K562 (cell line): ENCODE results near the gene RBM22. TPM values are rescaled to one million over a fixed set of nuclear protein-coding genes. Genes with fewer than 3 reads are reported as not detected.
A peak's percentile ranks its signal among the peaks of the same experiment; 100 is the strongest.

ENCODE experiments used
- ATAC-seq: fragments of 200-7000 bp; cut with Tn5 transposase; 3 replicates; pipeline ENCODE4 v1.9.1; 2020; ENCODE audit warnings: moderate library complexity
- BruUV-seq: library from RNA; stranded (reverse); fragments of 400-500 nt; replicated peaks from 2 replicates; lab custom pipeline; 2021; lab: Mats Ljungman, UMichigan
- CTCF ChIA-PET: fragments of 300-600 bp; formaldehyde crosslinking; extraction: SDS; loops from one replicate; lab custom pipeline; 2021; ENCODE audit warnings: low intra/inter-chr PET ratio; lab: Yijun Ruan, JAX
- POLR2A ChIA-PET: fragments of 300-600, 350-650 bp; sonication (Branson Sonifier 250); formaldehyde crosslinking; extraction: SDS; loops from one replicate; lab custom pipeline; 2021; ENCODE audit warnings: antibody characterized with exemption, inconsistent platforms; lab: Yijun Ruan, JAX
- DNase-seq, 4 experiments: peaks; one replicate each; pipeline versions ENCODE4 v3.0.0 to v3.0.0-alpha.2; 2011 to 2018; ENCODE audit warnings: low spot score in 3 of 4, mixed read lengths in 3 of 4; ENCODE audit errors: extremely low read depth in 1 of 4
- FAIRE-seq: peaks from 2 replicates; lab custom pipeline; 2011; peaks lifted over from hg19 to GRCh38; lab: Jason Lieb, UNC
- H2AFZ ChIP-seq: 2 replicates; pipeline ENCODE4 v1.6.0; 2011; ENCODE audit warnings: low read depth, low read length, control low read depth, inconsistent platforms
- H3K27ac ChIP-seq: fragments of 200-600 bp; 3 replicates; pipeline ENCODE4 v1.8.0; 2011; ENCODE audit warnings: low read depth, mild to moderate bottlenecking, control low read depth, inconsistent platforms, low read length, moderate library complexity, mixed read lengths; ENCODE audit errors: extremely low read depth
- H3K27me3 ChIP-seq, 2 experiments: fragments of 300-600 bp in 1 of 2; 2 replicates in 1 of 2; 3 replicates in 1 of 2; pipeline versions ENCODE4 v1.6.0 to v1.8.0; 2011; ENCODE audit warnings: inconsistent platforms in 2 of 2, low read length in 2 of 2, mild to moderate bottlenecking in 1 of 2, mixed read lengths in 1 of 2, moderate library complexity in 1 of 2; ENCODE audit not compliant: control insufficient read depth in 2 of 2, insufficient read depth in 2 of 2
- H3K36me3 ChIP-seq: fragments of 300-600 bp; 3 replicates; pipeline ENCODE4 v1.8.0; 2011; ENCODE audit warnings: mild to moderate bottlenecking, low read length, inconsistent platforms; ENCODE audit not compliant: control insufficient read depth, insufficient read depth
- H3K4me1 ChIP-seq, 2 experiments: fragments of 200-600 bp in 1 of 2; replicated peaks in 1 of 2; 2 replicates in 1 of 2; 3 replicates in 1 of 2; pipeline versions ENCODE4 v1.5.1 to v1.8.0; 2011; ENCODE audit warnings: inconsistent platforms in 2 of 2, low read length in 2 of 2, mild to moderate bottlenecking in 1 of 2, mixed read lengths in 1 of 2, moderate library complexity in 1 of 2; ENCODE audit not compliant: control insufficient read depth in 2 of 2, insufficient read depth in 2 of 2
- H3K4me2 ChIP-seq: 2 replicates; pipeline ENCODE4 v1.6.1; 2011; ENCODE audit warnings: low read length, control low read depth, inconsistent platforms, mixed read lengths; ENCODE audit not compliant: insufficient read depth
- H3K4me3 ChIP-seq: fragments of 200-600 bp; sonication (generic), shearing (Covaris generic); 2 replicates; pipeline ENCODE4 v1.5.1; 2016; ENCODE audit warnings: control low read depth, inconsistent platforms
- H3K79me2 ChIP-seq: fragments of 200-600 bp; 3 replicates; pipeline ENCODE4 v1.8.0; 2011; ENCODE audit warnings: low read length, inconsistent platforms; ENCODE audit not compliant: control insufficient read depth, insufficient read depth
- H3K9ac ChIP-seq, 2 experiments: 2 replicates each; pipeline versions ENCODE4 v1.6.0 to v1.6.1; 2011; ENCODE audit warnings: low read depth in 2 of 2, low read length in 2 of 2, control low read depth in 1 of 2, inconsistent platforms in 1 of 2, mild to moderate bottlenecking in 1 of 2, mixed read lengths in 1 of 2; ENCODE audit not compliant: insufficient read depth in 1 of 2
- H3K9me1 ChIP-seq: one replicate; pipeline ENCODE4 v1.6.0; 2011; ENCODE audit warnings: inconsistent platforms, mild to moderate bottlenecking, low read length, moderate library complexity; ENCODE audit not compliant: control insufficient read depth, insufficient read depth
- H3K9me3 ChIP-seq: replicated peaks from 2 replicates; pipeline ENCODE4 v1.5.1; 2011; ENCODE audit warnings: low read depth, low read length, inconsistent platforms; ENCODE audit not compliant: control insufficient read depth, insufficient read depth
- H4K20me1 ChIP-seq: replicated peaks from 2 replicates; pipeline ENCODE4 v1.6.1; 2011; ENCODE audit warnings: low read length, inconsistent platforms, mixed read lengths; ENCODE audit not compliant: control insufficient read depth, insufficient read depth
- CHAMP1 ChIP-seq: fragments of 450-650 bp; IDR thresholded peaks from 2 replicates; pipeline ENCODE4 v1.6.1; 2016; ENCODE audit warnings: mild to moderate bottlenecking
- HMG20A ChIP-seq: fragments of 450-650 bp; formaldehyde crosslinking; conservative IDR thresholded peaks from 2 replicates; pipeline ENCODE4 v1.4.0; 2020; ENCODE audit warnings: mild to moderate bottlenecking, mixed read lengths
- MYC ChIP-seq, 2 experiments: fragments of 250-450 bp in 1 of 2; sonication (Bioruptor Pico) in 1 of 2; IDR thresholded peaks; 2 replicates each; pipeline versions ENCODE4 v1.5.1 to v1.6.1; 2012 to 2021; ENCODE audit warnings: low read depth in 2 of 2, borderline replicate concordance in 1 of 2, improper control_type of control experiment in 1 of 2, low read length in 1 of 2, mild to moderate bottlenecking in 1 of 2, moderate library complexity in 1 of 2
- NR2F6 ChIP-seq: fragments of 450-650 bp; formaldehyde crosslinking; IDR thresholded peaks from 2 replicates; pipeline ENCODE4 v1.4.0; 2020; ENCODE audit warnings: mild to moderate bottlenecking
- RBBP5 ChIP-seq: fragments of 200-600 bp; sonication (generic); IDR thresholded peaks from 2 replicates; pipeline ENCODE4 v1.6.1; 2012; ENCODE audit warnings: borderline replicate concordance, mild to moderate bottlenecking, low read length, control low read depth, inconsistent platforms; ENCODE audit not compliant: insufficient read depth, poor library complexity, severe bottlenecking
- SP1 ChIP-seq: sonication (generic); formaldehyde crosslinking; IDR thresholded peaks from 2 replicates; pipeline ENCODE4 v1.8.1; 2022; ENCODE audit warnings: mild to moderate bottlenecking, missing genetic modification reagents
- SP2 ChIP-seq: IDR thresholded peaks from 2 replicates; pipeline ENCODE4 v1.6.1; 2011; ENCODE audit warnings: mild to moderate bottlenecking, low read depth, low read length, moderate library complexity; ENCODE audit not compliant: poor library complexity, severe bottlenecking; ENCODE audit errors: extremely low read depth
- SPI1 ChIP-seq: IDR thresholded peaks from 2 replicates; pipeline ENCODE4 v1.6.1; 2011; ENCODE audit warnings: low read depth, low read length, control low read depth, borderline replicate concordance
- TFAP4 ChIP-seq: sonication (generic); formaldehyde crosslinking; IDR thresholded peaks from 2 replicates; pipeline ENCODE4 v1.8.0; 2022; ENCODE audit warnings: missing genetic modification reagents, mild to moderate bottlenecking, moderate library complexity, borderline replicate concordance
- U2AF2 ChIP-seq: fragments of 200-400 bp; formaldehyde crosslinking; optimal IDR thresholded peaks from 2 replicates; pipeline ENCODE3; 2017; ENCODE audit warnings: low read depth, mild to moderate bottlenecking, low read length
- USF1 ChIP-seq: sonication (generic); formaldehyde crosslinking; IDR thresholded peaks from 2 replicates; pipeline ENCODE4 v1.9.0; 2022; ENCODE audit warnings: mild to moderate bottlenecking, missing genetic modification reagents
- ZNF695 ChIP-seq: fragments of 450-650 bp; formaldehyde crosslinking; IDR thresholded peaks from 2 replicates; pipeline ENCODE4 v1.4.0; 2020; ENCODE audit warnings: mild to moderate bottlenecking, moderate library complexity
- WGBS: fragments of 100-300 bp; shearing (Covaris generic); methylation state at CpG from one replicate; pipeline ENCODE4 v1.1.6; 2016; ENCODE audit warnings: low coverage, mixed read lengths; ENCODE audit not compliant: insufficient coverage; ENCODE audit errors: missing lambda C conversion rate; 5-methylcytosine and 5-hydroxymethylcytosine counted together
- in situ Hi-C: fragments of 300-500 bp; cut with MboI; formaldehyde crosslinking; loops from 4 replicates; pipeline ENCODE4 v1.15.0; 2018; ENCODE audit warnings: inconsistent platforms, mixed read lengths
- intact Hi-C: fragments of 100-400 bp; cut with micrococcal nuclease; formaldehyde crosslinking; loops from 2 replicates; pipeline ENCODE4 v1.14.2; 2022
- polyA plus RNA-seq, 8 experiments: library from polyadenylated mRNA; depleted of rRNA in 4 of 8; stranded (reverse) in 5 of 8; unstranded in 3 of 8; fragments of >200 nt; fragmentation: Nextera tagmentation in 2 of 8; fragmentation: Illumina TruSeq in 1 of 8; extraction: Ambion mirVana in 2 of 8; extraction: Trizol in 1 of 8; gene quantifications; 2 replicates each; pipeline versions ENCODE4 v1.2.1 to v1.2.3, GENCODE V29; 2011 to 2014; ENCODE audit warnings: inconsistent platforms in 1 of 8, missing spikeins in 1 of 8
- total RNA-seq, 7 experiments: library from RNA; depleted of rRNA in 6 of 7; stranded (reverse); fragments of >200 nt in 6 of 7; fragmentation: Illumina TruSeq in 2 of 7; extraction: Trizol in 2 of 7; gene quantifications; 2 replicates each; pipeline versions ENCODE4 v1.2.1 to v1.2.3, GENCODE V29; 2011 to 2021; ENCODE audit warnings: low replicate concordance in 1 of 7

The RBM22 gene
- total and polyA plus RNA-seq, 9 of the 15 experiments (the other 6 are each of a cell fraction or from before 2014, with no cell fraction given) = 31.3 to 82.2 (median 44.8) TPM

GRCh38 chr5:150734579-150735384 is 33.9 kb upstream of the RBM22 start:
- 30% methylated on average over 7 of the region's 7 CpGs for WGBS
- intact Hi-C loops (loop anchor here (2.0 kb wide), 2 partner anchors 28 to 44 kb away; partner anchors contain the start of gene SMIM3), in situ Hi-C loops (no loop called here)
- Histone ChIP-seq H4K20me1 (0 out of 2 replicates have a peak, but pooled peaks cover 3% of the 10 kb centered on the region), H3K9ac (peak overlapping the region; percentile 27 to 75; a peak in 2 of 4 replicates), H3K4me2 (peak overlapping the region; percentile 51), H3K27ac (peak overlapping the region; percentile 72), H3K79me2 (peaks cover 56% of the 10 kb centered on the region), H3K9me1 (no peaks in the 10 kb centered on the region), H2AFZ (peak overlapping the region; percentile 68), H3K36me3 (peaks cover 50% of the 10 kb centered on the region), H3K4me3 (no peak overlapping the region), H3K4me1 (peaks cover 13 to 14% of the 10 kb centered on the region in 2 experiments), H3K27me3 (no peaks in the 10 kb centered on the region), H3K9me3 (no peaks in the 10 kb centered on the region)
- ATAC-seq = peak; percentile 97
- peak in 3 of 4 experiments; percentile 22 to 79 (median 45) for DNase-seq
- POLR2A ChIA-PET = interaction anchor here (0.7 to 1.1 kb wide), 7 partner anchors 16 to 421 kb away, joined by 3 to 5 read pairs (median 3); partner anchors contain the start of gene ZNF300
- BruUV-seq = no TSS peak
- CTCF ChIA-PET = interaction anchor here (0.7 kb wide), 1 partner anchor 17 kb away, joined by 7 read pairs; no protein-coding TSS in a partner anchor
- peak; percentile 42 for FAIRE-seq
- TF ChIP-seq TFAP4 (CRISPR knock-in tag) = peak; percentile 50; the same call in 1 of the 2 replicates
- TF ChIP-seq CHAMP1 = no peak
- peak; percentile 16 for TF ChIP-seq SP2
- no peak for TF ChIP-seq HMG20A (CRISPR knock-in tag)
- 0 out of 2 replicates have a peak, but pooled peaks have one; percentile 6 for TF ChIP-seq MYC (IDR thresholded peaks at IDR 0.05; ENCODE audit: low read depth, low read length)
- no peak for TF ChIP-seq MYC (CRISPR knock-in tag; IDR thresholded peaks at IDR 0.05; ENCODE audit: borderline replicate concordance, low read depth)
- peak; percentile 48; the same call in 1 of the 2 replicates for TF ChIP-seq SP1 (CRISPR knock-in tag)
- TF ChIP-seq U2AF2 = no peak
- TF ChIP-seq NR2F6 (CRISPR knock-in tag) = no peak
- TF ChIP-seq USF1 (CRISPR knock-in tag) = peak; percentile 29
- peak; percentile 85 for TF ChIP-seq SPI1
- no peak for TF ChIP-seq ZNF695
- TF ChIP-seq RBBP5 = peak; percentile 29
